MM.1S (cell line): Measurements from ENCODE around the gene RASSF4.

Source experiments
- CTCF ChIP-seq: fragments of 300-600 bp; sonication (generic); IDR thresholded peaks from 2 replicates; pipeline ENCODE4 v1.5.1; 2016; ENCODE audit warnings: antibody characterized with exemption, low read length, mixed read lengths
- EZH2 ChIP-seq: fragments of 300-600 bp; sonication (generic); optimal IDR thresholded peaks from 2 replicates; pipeline ENCODE3; 2017; ENCODE audit warnings: low read depth, mild to moderate bottlenecking, antibody characterized with exemption, low read length, mixed read lengths
- EZH2phosphoT487 ChIP-seq: fragments of 300-600 bp; sonication (generic); IDR thresholded peaks from 2 replicates; pipeline ENCODE4 v1.6.1; 2018; ENCODE audit warnings: antibody characterized with exemption, low read length

GRCh38 chr10:45023426-45023825 is 63.8 kb downstream of the RASSF4 start:
- no peak for TF ChIP-seq CTCF
- TF ChIP-seq EZH2, result no peak
- no peak for TF ChIP-seq EZH2phosphoT487
